SK-N-SH treated with all-trans-retinoic acid at 6 μM for 48 hours (cell line): ENCODE results near the gene SFT2D3.

Experiments
- ATAC-seq: fragments of 200-7000 bp; cut with Tn5 transposase; 3 replicates; pipeline ENCODE4 v1.9.1; 2020; ENCODE audit warnings: mild to moderate bottlenecking, moderate library complexity
- ARNTL ChIP-seq: fragments of 450-650 bp; formaldehyde crosslinking; IDR thresholded peaks from 2 replicates; pipeline ENCODE4 v1.5.0; 2020; ENCODE audit warnings: low read depth, mild to moderate bottlenecking, moderate library complexity, borderline replicate concordance
- BACH2 ChIP-seq: fragments of 250-450 bp; sonication (Bioruptor Pico); IDR thresholded peaks from 2 replicates; pipeline ENCODE4 v1.9.0; 2021; ENCODE audit warnings: mild to moderate bottlenecking, borderline replicate concordance
- CREB5 ChIP-seq: fragments of 250-450 bp; sonication (Bioruptor Pico); IDR thresholded peaks from 2 replicates; pipeline ENCODE4 v1.5.1; 2020; ENCODE audit warnings: low read depth, mild to moderate bottlenecking, moderate library complexity
- CSDC2 ChIP-seq: fragments of 250-450 bp; sonication (Bioruptor Pico); IDR thresholded peaks from 2 replicates; pipeline ENCODE4 v1.5.0; 2020; ENCODE audit warnings: mild to moderate bottlenecking, moderate library complexity
- CSRNP3 ChIP-seq: fragments of 250-450 bp; sonication (Bioruptor Pico); IDR thresholded peaks from 2 replicates; pipeline ENCODE4 v1.5.1; 2021; ENCODE audit warnings: mild to moderate bottlenecking, moderate library complexity
- ESRRG ChIP-seq: fragments of 250-450 bp; sonication (Bioruptor Pico); IDR thresholded peaks from 2 replicates; pipeline ENCODE4 v1.6.1; 2021; ENCODE audit warnings: mild to moderate bottlenecking
- GLIS3 ChIP-seq: fragments of 250-450 bp; sonication (Bioruptor Pico); IDR thresholded peaks from 2 replicates; pipeline ENCODE4 v1.5.0; 2020; ENCODE audit warnings: mild to moderate bottlenecking, moderate library complexity
- ISL1 ChIP-seq: fragments of 250-450 bp; sonication (Bioruptor Pico); IDR thresholded peaks from 2 replicates; pipeline ENCODE4 v2.1.2; 2022; ENCODE audit warnings: mild to moderate bottlenecking, moderate library complexity
- OSR1 ChIP-seq: fragments of 250-450 bp; sonication (Bioruptor Pico); IDR thresholded peaks from 2 replicates; pipeline ENCODE4 v1.8.0; 2022; ENCODE audit warnings: moderate library complexity, mild to moderate bottlenecking, inconsistent platforms
- PATZ1 ChIP-seq: fragments of 250-450 bp; sonication (Bioruptor Pico); IDR thresholded peaks from 2 replicates; pipeline ENCODE4 v1.8.0; 2020; ENCODE audit warnings: mild to moderate bottlenecking, moderate library complexity, borderline replicate concordance
- POU6F1 ChIP-seq: fragments of 250-450 bp; sonication (Bioruptor Pico); IDR thresholded peaks from 2 replicates; pipeline ENCODE4 v1.8.0; 2021; ENCODE audit warnings: low read depth, mild to moderate bottlenecking, moderate library complexity, borderline replicate concordance
- PPARA ChIP-seq: fragments of 250-450 bp; sonication (Bioruptor Pico); IDR thresholded peaks from 2 replicates; pipeline ENCODE4 v1.5.0; 2020; ENCODE audit warnings: mild to moderate bottlenecking, borderline replicate concordance
- RARB ChIP-seq: fragments of 250-450 bp; sonication (Bioruptor Pico); IDR thresholded peaks from 2 replicates; pipeline ENCODE4 v1.8.0; 2021; ENCODE audit warnings: mild to moderate bottlenecking, moderate library complexity
- SNAI2 ChIP-seq: fragments of 250-450 bp; sonication (Bioruptor Pico); IDR thresholded peaks from 2 replicates; pipeline ENCODE4 v1.5.0; 2020; ENCODE audit warnings: mild to moderate bottlenecking, moderate library complexity
- TOX ChIP-seq: fragments of 250-450 bp; sonication (Bioruptor Pico); IDR thresholded peaks from 2 replicates; pipeline ENCODE4 v1.8.0; 2021; ENCODE audit warnings: mild to moderate bottlenecking, moderate library complexity, borderline replicate concordance
- TSHZ2 ChIP-seq: fragments of 250-450 bp; sonication (Bioruptor Pico); IDR thresholded peaks from 2 replicates; pipeline ENCODE4 v1.5.0; 2020; ENCODE audit warnings: mild to moderate bottlenecking, moderate library complexity
- ZC3H10 ChIP-seq: fragments of 250-450 bp; sonication (Bioruptor Pico); IDR thresholded peaks from 2 replicates; pipeline ENCODE4 v1.5.1; 2021; ENCODE audit warnings: mild to moderate bottlenecking, moderate library complexity
- ZFP3 ChIP-seq: fragments of 250-450 bp; sonication (Bioruptor Pico); IDR thresholded peaks from 2 replicates; pipeline ENCODE4 v1.5.0; 2020; ENCODE audit warnings: mild to moderate bottlenecking, moderate library complexity
- ZFP30 ChIP-seq: fragments of 450-650 bp; formaldehyde crosslinking; IDR thresholded peaks from 2 replicates; pipeline ENCODE4 v1.5.0; 2022; ENCODE audit warnings: mild to moderate bottlenecking, moderate library complexity
- ZNF565 ChIP-seq: fragments of 450-650 bp; formaldehyde crosslinking; conservative IDR thresholded peaks from 2 replicates; pipeline ENCODE4 v1.5.0; 2020; ENCODE audit warnings: low read depth, mild to moderate bottlenecking, moderate library complexity
- ZNF70 ChIP-seq: fragments of 450-650 bp; formaldehyde crosslinking; IDR thresholded peaks from 2 replicates; pipeline ENCODE4 v1.5.0; 2020; ENCODE audit warnings: mild to moderate bottlenecking, moderate library complexity
- ZNF8 ChIP-seq: fragments of 450-650 bp; formaldehyde crosslinking; IDR thresholded peaks from 2 replicates; pipeline ENCODE4 v1.5.0; 2020; ENCODE audit warnings: mild to moderate bottlenecking, moderate library complexity

Gene SFT2D3

GRCh38 chr2:127652786-127653357 lies 48.4 kb upstream of the SFT2D3 start:
- TF ChIP-seq PPARA (CRISPR knock-in tag): no peak
- TF ChIP-seq POU6F1: no peak
- no peak for TF ChIP-seq CSRNP3
- TF ChIP-seq ISL1 (CRISPR knock-in tag): no peak
- no peak for TF ChIP-seq OSR1 (CRISPR knock-in tag)
- TF ChIP-seq CSDC2 (CRISPR knock-in tag): no peak
- no peak for TF ChIP-seq BACH2 (CRISPR knock-in tag)
- TF ChIP-seq ZFP3 (CRISPR knock-in tag): no peak
- no peak for TF ChIP-seq ARNTL (CRISPR knock-in tag)
- TF ChIP-seq ZNF8 (CRISPR knock-in tag): no peak
- TF ChIP-seq ZC3H10 (CRISPR knock-in tag): no peak
- ATAC-seq: no peak

- ATAC-seq: no peak
- no peak for TF ChIP-seq ISL1 (CRISPR knock-in tag)
- no peak for TF ChIP-seq SNAI2 (CRISPR knock-in tag)
- TF ChIP-seq ZNF70 (CRISPR knock-in tag): no peak
- TF ChIP-seq ESRRG (CRISPR knock-in tag): no peak
- TF ChIP-seq ZFP30 (CRISPR knock-in tag): no peak
- no peak for TF ChIP-seq ZNF8 (CRISPR knock-in tag)
- no peak for TF ChIP-seq ZNF565 (CRISPR knock-in tag)
- TF ChIP-seq TOX (CRISPR knock-in tag): no peak
- no peak for TF ChIP-seq ZC3H10 (CRISPR knock-in tag)
- TF ChIP-seq TSHZ2 (CRISPR knock-in tag): no peak
- no peak for TF ChIP-seq RARB
- TF ChIP-seq ZFP3 (CRISPR knock-in tag): no peak
- no peak for TF ChIP-seq BACH2 (CRISPR knock-in tag)
- no peak for TF ChIP-seq GLIS3
- no peak for TF ChIP-seq CREB5 (CRISPR knock-in tag)
- TF ChIP-seq CSDC2 (CRISPR knock-in tag): no peak
- TF ChIP-seq POU6F1: no peak
- TF ChIP-seq OSR1 (CRISPR knock-in tag): no peak
- no peak for TF ChIP-seq PATZ1 (CRISPR knock-in tag)
- TF ChIP-seq PPARA (CRISPR knock-in tag): no peak
These were observed 47.7 kb upstream of the SFT2D3 start for GRCh38 chr2:127653421-127654083.
